GM23338 (cell line): Measurements from ENCODE around the gene TTC27. TPM values are rescaled to one million over a fixed set of nuclear protein-coding genes. Genes with fewer than 3 reads are reported as not detected.

ENCODE experiments used
- ATAC-seq: fragments of 200-7000 bp; cut with Tn5 transposase; 3 replicates; pipeline ENCODE4 v1.9.1; 2020
- DNase-seq: peaks from one replicate; pipeline ENCODE4 v3.0.0-alpha.2; 2015; ENCODE audit warnings: low spot score
- H2AFZ ChIP-seq: fragments of 200-600 bp; sonication (generic); 2 replicates; pipeline ENCODE4 v1.8.0; 2016; ENCODE audit warnings: antibody characterized with exemption, mild to moderate bottlenecking, moderate library complexity
- H3F3A ChIP-seq: fragments of 200-600 bp; sonication (generic); replicated peaks from 2 replicates; pipeline ENCODE4 v1.8.0; 2017; ENCODE audit warnings: antibody characterized with exemption, mixed run types, low read depth
- H3K27ac ChIP-seq: fragments of 200-600 bp; sonication (generic); 2 replicates; pipeline ENCODE4 v1.6.1; 2016; ENCODE audit warnings: low read depth
- H3K27me3 ChIP-seq: fragments of 200-600 bp; sonication (generic); 2 replicates; pipeline ENCODE4 v1.8.0; 2016; ENCODE audit warnings: mild to moderate bottlenecking, mixed run types, moderate library complexity; ENCODE audit not compliant: insufficient read depth
- H3K36me3 ChIP-seq: fragments of 200-600 bp; sonication (generic); 2 replicates; pipeline ENCODE4 v1.8.0; 2016; ENCODE audit warnings: mild to moderate bottlenecking; ENCODE audit not compliant: insufficient read depth
- H3K4me1 ChIP-seq: fragments of 200-600 bp; sonication (generic); 2 replicates; pipeline ENCODE4 v1.8.0; 2016; ENCODE audit warnings: mild to moderate bottlenecking, moderate library complexity; ENCODE audit not compliant: insufficient read depth
- H3K4me2 ChIP-seq: fragments of 200-600 bp; sonication (generic); 2 replicates; pipeline ENCODE4 v1.7.1; 2017; ENCODE audit warnings: mixed run types
- H3K4me3 ChIP-seq: fragments of 200-600 bp; sonication (generic); 2 replicates; pipeline ENCODE4 v1.6.1; 2016; ENCODE audit warnings: mixed run types
- H3K79me2 ChIP-seq: fragments of 200-600 bp; sonication (generic); replicated peaks from 2 replicates; pipeline ENCODE4 v1.8.0; 2017; ENCODE audit warnings: mild to moderate bottlenecking; ENCODE audit not compliant: insufficient read depth
- H3K9me2 ChIP-seq: fragments of 200-600 bp; sonication (generic); 2 replicates; pipeline ENCODE4 v1.8.0; 2017; ENCODE audit not compliant: insufficient read depth
- H4K20me1 ChIP-seq: fragments of 200-600 bp; sonication (generic); replicated peaks from 2 replicates; pipeline ENCODE4 v1.8.0; 2017; ENCODE audit warnings: mild to moderate bottlenecking; ENCODE audit not compliant: insufficient read depth
- H3K27ac Mint-ChIP-seq: 2 replicates; pipeline ENCODE4 v1.8.0; 2020; ENCODE audit warnings: inconsistent platforms, mild to moderate bottlenecking, moderate library complexity, mixed read lengths
- H3K27me3 Mint-ChIP-seq: 3 replicates; pipeline ENCODE4 v1.8.0; 2022; ENCODE audit warnings: low read depth, mild to moderate bottlenecking, moderate library complexity, mixed read lengths, inconsistent platforms; ENCODE audit not compliant: insufficient read depth, poor library complexity
- H3K36me3 Mint-ChIP-seq: 3 replicates; pipeline ENCODE4 v1.8.0; 2021; ENCODE audit warnings: low read depth, mild to moderate bottlenecking, inconsistent platforms, moderate library complexity, mixed read lengths
- H3K4me1 Mint-ChIP-seq: 3 replicates; pipeline ENCODE4 v1.8.0; 2020; ENCODE audit warnings: mild to moderate bottlenecking, inconsistent platforms, mixed read lengths
- H3K4me3 Mint-ChIP-seq: 3 replicates; pipeline ENCODE4 v1.8.0; 2021; ENCODE audit warnings: moderate library complexity, mild to moderate bottlenecking, inconsistent platforms, mixed read lengths
- H3K9me3 Mint-ChIP-seq: 3 replicates; pipeline ENCODE4 v1.8.0; 2020; ENCODE audit warnings: moderate library complexity, mild to moderate bottlenecking, inconsistent platforms, mixed read lengths
- CTCF ChIP-seq, 2 experiments: fragments of 200-600 bp in 1 of 2; sonication (generic) in 1 of 2; conservative IDR thresholded peaks; 2 replicates each; pipeline versions ENCODE4 v1.5.1 to v1.6.1; 2016 to 2017; ENCODE audit warnings: antibody characterized with exemption in 2 of 2, low read depth in 2 of 2, mild to moderate bottlenecking in 2 of 2, moderate library complexity in 1 of 2
- EZH2 ChIP-seq: fragments of 200-600 bp; sonication (generic); IDR thresholded peaks from one replicate; pipeline ENCODE4 v1.8.0; 2017; ENCODE audit warnings: antibody characterized with exemption, mild to moderate bottlenecking, low read depth; ENCODE audit not compliant: unreplicated experiment
- POLR2AphosphoS5 ChIP-seq: IDR thresholded peaks from 2 replicates; pipeline ENCODE4 v1.6.1; 2016; ENCODE audit warnings: antibody characterized with exemption, low read depth
- ZNF331 ChIP-seq: fragments of 250-450 bp; sonication (Bioruptor Pico); IDR thresholded peaks from 2 replicates; pipeline ENCODE4 v1.5.0; 2020; ENCODE audit warnings: low read depth, mild to moderate bottlenecking, moderate library complexity
- polyA plus RNA-seq: library from polyadenylated mRNA; unstranded; fragments of >200 nt; fragmentation: Nextera tagmentation; extraction: Ambion mirVana; gene quantifications from 2 replicates; pipeline ENCODE4 v1.2.1, GENCODE V29; 2016
- total RNA-seq: library from RNA; depleted of rRNA; stranded (reverse); fragments of >200 nt; shearing (Covaris generic); gene quantifications from 2 replicates; pipeline ENCODE4 v1.2.3, GENCODE V29; 2014
- TF ChIP-seq, protein P1 (sequence below): IDR thresholded peaks from one replicate; pipeline ENCODE4 v1.6.1; 2018; ENCODE audit warnings: antibody characterized with exemption; ENCODE audit not compliant: unreplicated experiment

The TTC27 gene
- total and polyA plus RNA-seq, 2 experiments from 2014 or later, result 11.8 to 41.3 TPM

- H3K36me3 ChIP-seq, result peaks cover 3% of the 10 kb centered on the region
- no peaks in the 10 kb centered on the region for H3K79me2 ChIP-seq
- DNase-seq, result no peak
- H4K20me1 ChIP-seq, result no peaks in the 10 kb centered on the region
- H3K27ac ChIP-seq, result 0 out of 2 replicates have a peak overlapping the region, but pooled peaks have one; percentile 26
- peaks cover 9% of the 10 kb centered on the region for H3K27me3 Mint-ChIP-seq
- no peaks in the 10 kb centered on the region for H3K9me2 ChIP-seq
- no peak overlapping the region for H3K4me2 ChIP-seq
- no peaks in the 10 kb centered on the region for H3K27me3 ChIP-seq
- no peak overlapping the region for H3K4me3 ChIP-seq
- ATAC-seq, result no peak
- no peaks in the 10 kb centered on the region for H3K9me3 Mint-ChIP-seq
- H3K4me3 Mint-ChIP-seq, result no peak overlapping the region
- peaks cover 9% of the 10 kb centered on the region; the same call in 1 of the 2 replicates for H3F3A ChIP-seq
- H3K4me1 ChIP-seq, result peaks cover 9% of the 10 kb centered on the region
- H3K36me3 Mint-ChIP-seq, result peaks cover 2% of the 10 kb centered on the region; the same call in 1 of the 3 replicates
- no peak overlapping the region for H2AFZ ChIP-seq
- no peak overlapping the region for H3K27ac Mint-ChIP-seq
- TF ChIP-seq POLR2AphosphoS5, result no peak
- TF ChIP-seq, protein P1, sequence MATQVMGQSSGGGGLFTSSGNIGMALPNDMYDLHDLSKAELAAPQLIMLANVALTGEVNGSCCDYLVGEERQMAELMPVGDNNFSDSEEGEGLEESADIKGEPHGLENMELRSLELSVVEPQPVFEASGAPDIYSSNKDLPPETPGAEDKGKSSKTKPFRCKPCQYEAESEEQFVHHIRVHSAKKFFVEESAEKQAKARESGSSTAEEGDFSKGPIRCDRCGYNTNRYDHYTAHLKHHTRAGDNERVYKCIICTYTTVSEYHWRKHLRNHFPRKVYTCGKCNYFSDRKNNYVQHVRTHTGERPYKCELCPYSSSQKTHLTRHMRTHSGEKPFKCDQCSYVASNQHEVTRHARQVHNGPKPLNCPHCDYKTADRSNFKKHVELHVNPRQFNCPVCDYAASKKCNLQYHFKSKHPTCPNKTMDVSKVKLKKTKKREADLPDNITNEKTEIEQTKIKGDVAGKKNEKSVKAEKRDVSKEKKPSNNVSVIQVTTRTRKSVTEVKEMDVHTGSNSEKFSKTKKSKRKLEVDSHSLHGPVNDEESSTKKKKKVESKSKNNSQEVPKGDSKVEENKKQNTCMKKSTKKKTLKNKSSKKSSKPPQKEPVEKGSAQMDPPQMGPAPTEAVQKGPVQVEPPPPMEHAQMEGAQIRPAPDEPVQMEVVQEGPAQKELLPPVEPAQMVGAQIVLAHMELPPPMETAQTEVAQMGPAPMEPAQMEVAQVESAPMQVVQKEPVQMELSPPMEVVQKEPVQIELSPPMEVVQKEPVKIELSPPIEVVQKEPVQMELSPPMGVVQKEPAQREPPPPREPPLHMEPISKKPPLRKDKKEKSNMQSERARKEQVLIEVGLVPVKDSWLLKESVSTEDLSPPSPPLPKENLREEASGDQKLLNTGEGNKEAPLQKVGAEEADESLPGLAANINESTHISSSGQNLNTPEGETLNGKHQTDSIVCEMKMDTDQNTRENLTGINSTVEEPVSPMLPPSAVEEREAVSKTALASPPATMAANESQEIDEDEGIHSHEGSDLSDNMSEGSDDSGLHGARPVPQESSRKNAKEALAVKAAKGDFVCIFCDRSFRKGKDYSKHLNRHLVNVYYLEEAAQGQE, result no peak
- peaks cover 13% of the 10 kb centered on the region; the same call in 2 of the 3 replicates for H3K4me1 Mint-ChIP-seq
Observed at GRCh38 chr2:32622570-32623310, 5.1 kb upstream of the TTC27 start.

DNA sequence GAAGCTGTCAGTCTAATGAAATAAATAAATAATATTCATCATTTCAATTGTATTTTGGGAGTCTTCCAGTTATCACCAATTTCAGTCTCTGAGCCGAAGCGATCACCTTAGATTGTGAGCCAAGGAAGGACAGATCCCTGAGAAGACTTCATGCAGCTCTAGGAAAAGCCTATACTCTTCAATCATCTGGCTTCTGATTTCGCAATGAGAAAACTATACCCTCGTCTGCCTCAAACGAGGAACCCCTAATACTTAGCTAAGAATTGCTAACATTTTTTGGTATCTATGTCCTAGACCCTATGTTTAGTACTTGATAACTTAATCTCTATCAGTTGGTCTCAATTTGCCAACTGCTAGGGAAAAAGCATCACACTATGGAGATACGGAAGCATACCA is 4.5 kb upstream of the TTC27 start:
- ATAC-seq, result no peak
- Mint-ChIP-seq H3K9me3 (no peaks in the 10 kb centered on the region), H3K4me3 (no peak overlapping the region), H3K4me1 (peaks cover 14% of the 10 kb centered on the region; the same call in 2 of the 3 replicates), H3K27ac (no peak overlapping the region), H3K27me3 (peaks cover 12% of the 10 kb centered on the region), H3K36me3 (no peaks in the 10 kb centered on the region; the same call in 2 of the 3 replicates)
- Histone ChIP-seq H4K20me1 (no peaks in the 10 kb centered on the region), H3K4me1 (peaks cover 9% of the 10 kb centered on the region), H3K4me2 (no peak overlapping the region), H3K27me3 (no peaks in the 10 kb centered on the region), H3K4me3 (no peak overlapping the region), H3F3A (peaks cover 9% of the 10 kb centered on the region; the same call in 1 of the 2 replicates), H2AFZ (no peak overlapping the region), H3K79me2 (peaks cover under 1% of the 10 kb centered on the region; the same call in 1 of the 2 replicates), H3K36me3 (no peaks in the 10 kb centered on the region; the same call in 1 of the 2 replicates), H3K27ac (no peak overlapping the region), H3K9me2 (no peaks in the 10 kb centered on the region)
- DNase-seq, result no peak
- TF ChIP-seq, protein P1, result no peak
- TF ChIP-seq EZH2, result no peak
- TF ChIP-seq ZNF331 (CRISPR knock-in tag), result no peak
- no peak for TF ChIP-seq CTCF (conservative IDR thresholded peaks at IDR 0.05; ENCODE audit: low read depth in 2 of 2)
